ENCODE results near the gene DUS2. TPM values are rescaled to one million over a fixed set of nuclear protein-coding genes. Genes with fewer than 3 reads are reported as not detected.
A peak's percentile ranks its signal among the peaks of the same experiment; 100 is the strongest.
"Not testable (repeated sequence)": the region's sequence is repeated elsewhere in the genome, so short reads cannot be mapped to it uniquely, and the experiment has no call there.

Gene DUS2
- total RNA-seq, 1 experiment from 2014 or later: 19.9 TPM

DNA sequence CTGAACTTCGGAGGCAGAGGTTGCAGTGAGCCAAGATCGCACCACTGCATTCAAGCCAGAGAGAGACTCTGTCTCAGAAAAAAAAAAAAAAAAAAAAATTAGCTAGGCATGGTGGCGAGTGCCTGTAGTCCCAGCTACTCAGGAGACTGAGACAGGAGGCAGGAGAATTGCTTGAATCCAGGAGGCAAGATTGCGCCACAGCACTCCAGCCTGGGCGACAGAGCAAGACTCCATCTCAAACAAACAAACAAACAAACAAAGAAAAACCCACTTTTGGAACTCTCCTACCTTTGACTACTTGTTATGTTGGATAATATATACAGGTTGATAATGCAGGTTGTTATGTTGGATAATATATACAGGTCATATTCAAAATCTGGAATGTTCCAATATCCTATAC is 97.4 kb downstream of the DUS2 start:
- H4K20me1 ChIP-seq (ENCODE audit: low read length); H3K9me2 ChIP-seq (replicated peaks; ENCODE audit: low read length); H3K36me3 ChIP-seq (ENCODE audit: low read depth, low read length); CTCF ChIA-PET; H3F3A ChIP-seq (ENCODE audit: low read length, unreplicated experiment); H3K27me3 ChIP-seq (ENCODE audit: low read length); ATAC-seq; H3K9me3 ChIP-seq (ENCODE audit: low read length); intact Hi-C loops (cut with micrococcal nuclease); H3K27ac ChIP-seq (ENCODE audit: low read length); H3K79me2 ChIP-seq (ENCODE audit: low read length); DNase-seq; BruUV-seq (replicated peaks); H3K9ac ChIP-seq (ENCODE audit: low read length); H3K4me3 ChIP-seq (ENCODE audit: low read length); H2AFZ ChIP-seq (ENCODE audit: low read length); H3K4me1 ChIP-seq (ENCODE audit: insufficient read depth, low read length); H3K4me2 ChIP-seq (ENCODE audit: low read length); POLR2A ChIA-PET (ENCODE audit: unreplicated experiment): not testable (repeated sequence)

GRCh38 chr16:68126395-68126794 is 103.3 kb downstream of the DUS2 start:
- H3K4me3 ChIP-seq (ENCODE audit: low read length): no peak overlapping the region
- no peaks in the 10 kb centered on the region for H3K79me2 ChIP-seq (ENCODE audit: low read length)
- H3K4me2 ChIP-seq (ENCODE audit: low read length): no peak overlapping the region
- no peak overlapping the region for H3K9ac ChIP-seq (ENCODE audit: low read length)
- POLR2A ChIA-PET (ENCODE audit: unreplicated experiment): no interaction called here
- ATAC-seq: no peak
- no peaks in the 10 kb centered on the region for H3F3A ChIP-seq (ENCODE audit: low read length, unreplicated experiment)
- H3K9me2 ChIP-seq (replicated peaks; ENCODE audit: low read length): no peaks in the 10 kb centered on the region
- H4K20me1 ChIP-seq (ENCODE audit: low read length): no peaks in the 10 kb centered on the region
- no peaks in the 10 kb centered on the region for H3K9me3 ChIP-seq (ENCODE audit: low read length)
- intact Hi-C loops (cut with micrococcal nuclease): no loop called here
- peaks cover 16% of the 10 kb centered on the region for H3K4me1 ChIP-seq (ENCODE audit: insufficient read depth, low read length)
- no peak overlapping the region for H2AFZ ChIP-seq (ENCODE audit: low read length)
- BruUV-seq (replicated peaks): no TSS peak
- DNase-seq: no peak
- H3K36me3 ChIP-seq (ENCODE audit: low read depth, low read length): no peaks in the 10 kb centered on the region; the same call in 1 of the 2 replicates
- no peaks in the 10 kb centered on the region for H3K27me3 ChIP-seq (ENCODE audit: low read length)
- no peak for TF ChIP-seq EZH2 (IDR thresholded peaks at IDR 0.05; ENCODE audit: low read length, unreplicated experiment)
- TF ChIP-seq, protein P1, sequence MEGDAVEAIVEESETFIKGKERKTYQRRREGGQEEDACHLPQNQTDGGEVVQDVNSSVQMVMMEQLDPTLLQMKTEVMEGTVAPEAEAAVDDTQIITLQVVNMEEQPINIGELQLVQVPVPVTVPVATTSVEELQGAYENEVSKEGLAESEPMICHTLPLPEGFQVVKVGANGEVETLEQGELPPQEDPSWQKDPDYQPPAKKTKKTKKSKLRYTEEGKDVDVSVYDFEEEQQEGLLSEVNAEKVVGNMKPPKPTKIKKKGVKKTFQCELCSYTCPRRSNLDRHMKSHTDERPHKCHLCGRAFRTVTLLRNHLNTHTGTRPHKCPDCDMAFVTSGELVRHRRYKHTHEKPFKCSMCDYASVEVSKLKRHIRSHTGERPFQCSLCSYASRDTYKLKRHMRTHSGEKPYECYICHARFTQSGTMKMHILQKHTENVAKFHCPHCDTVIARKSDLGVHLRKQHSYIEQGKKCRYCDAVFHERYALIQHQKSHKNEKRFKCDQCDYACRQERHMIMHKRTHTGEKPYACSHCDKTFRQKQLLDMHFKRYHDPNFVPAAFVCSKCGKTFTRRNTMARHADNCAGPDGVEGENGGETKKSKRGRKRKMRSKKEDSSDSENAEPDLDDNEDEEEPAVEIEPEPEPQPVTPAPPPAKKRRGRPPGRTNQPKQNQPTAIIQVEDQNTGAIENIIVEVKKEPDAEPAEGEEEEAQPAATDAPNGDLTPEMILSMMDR (conservative IDR thresholded peaks at IDR 0.05; ENCODE audit: low read depth, low read length): no peak
- no peak for TF ChIP-seq EZH2phosphoT487 (IDR thresholded peaks at IDR 0.05; ENCODE audit: borderline replicate concordance, low read length)
- no peak overlapping the region for H3K27ac ChIP-seq (ENCODE audit: low read length)
- CTCF ChIA-PET: no interaction called here

GRCh38 chr16:68128577-68129305 is 105.7 kb downstream of the DUS2 start:
- H3K27ac ChIP-seq (ENCODE audit: low read length): peak overlapping the region; percentile 66
- TF ChIP-seq, protein P1 (conservative IDR thresholded peaks at IDR 0.05; ENCODE audit: low read depth, low read length): no peak
- TF ChIP-seq EZH2phosphoT487 (IDR thresholded peaks at IDR 0.05; ENCODE audit: borderline replicate concordance, low read length) (no peak), EZH2 (IDR thresholded peaks at IDR 0.05; ENCODE audit: low read length, unreplicated experiment) (no peak)
- H3K27me3 ChIP-seq (ENCODE audit: low read length): no peaks in the 10 kb centered on the region
- ATAC-seq (peak; percentile 37), DNase-seq (peak; percentile 15)
- ChIA-PET CTCF (interaction anchor here (1.4 kb wide), 1 partner anchor 35 kb away, joined by 3 read pairs; no protein-coding TSS in a partner anchor), POLR2A (ENCODE audit: unreplicated experiment) (no interaction called here)
- H3K4me1 ChIP-seq (ENCODE audit: insufficient read depth, low read length): peaks cover 16% of the 10 kb centered on the region
- H3K79me2 ChIP-seq (ENCODE audit: low read length): no peaks in the 10 kb centered on the region
- H2AFZ ChIP-seq (ENCODE audit: low read length): no peak overlapping the region
- H3K36me3 ChIP-seq (ENCODE audit: low read depth, low read length): no peaks in the 10 kb centered on the region; the same call in 1 of the 2 replicates
- H3K9me2 ChIP-seq (replicated peaks; ENCODE audit: low read length): no peaks in the 10 kb centered on the region
- no peaks in the 10 kb centered on the region for H3F3A ChIP-seq (ENCODE audit: low read length, unreplicated experiment)
- H3K4me2 ChIP-seq (ENCODE audit: low read length): peak overlapping the region; percentile 49
- H3K9ac ChIP-seq (ENCODE audit: low read length): no peak overlapping the region
- H4K20me1 ChIP-seq (ENCODE audit: low read length): no peaks in the 10 kb centered on the region
- H3K9me3 ChIP-seq (ENCODE audit: low read length): no peaks in the 10 kb centered on the region
- intact Hi-C loops (cut with micrococcal nuclease): no loop called here
- BruUV-seq (replicated peaks): no TSS peak
- no peak overlapping the region for H3K4me3 ChIP-seq (ENCODE audit: low read length)

Other genes with a start within 250 kb of the DUS2 start
- 5.5 and 7.7 TPM in 2 replicates for gene RANBP10, start 216.7 kb upstream of the DUS2 start, total RNA-seq (2014; rRNA removed)
- 0.44 and 0.86 TPM in 2 replicates for gene TSNAXIP1, start 216.4 kb upstream of the DUS2 start, total RNA-seq (2014; rRNA removed)
- gene THAP11, start 181.0 kb upstream of the DUS2 start, total RNA-seq (2014; rRNA removed): 39.1 and 39.8 TPM in 2 replicates
- 98.5 and 167 TPM in 2 replicates for gene NUTF2, start 176.4 kb upstream of the DUS2 start, total RNA-seq (2014; rRNA removed)
- gene CENPT, start 175.6 kb upstream of the DUS2 start, total RNA-seq (2014; rRNA removed): 31.8 and 35.1 TPM in 2 replicates
- 58.9 and 94.7 TPM in 2 replicates for gene EDC4, start 150.2 kb upstream of the DUS2 start, total RNA-seq (2014; rRNA removed)
- gene NRN1L, start 138.4 kb upstream of the DUS2 start, total RNA-seq (2014; rRNA removed): not detected in 2 replicates
- 6.6 and 8.3 TPM in 2 replicates for gene PSKH1, start 130.0 kb upstream of the DUS2 start, total RNA-seq (2014; rRNA removed)
- 0.98 and 1.6 TPM in 2 replicates for gene CTRL, start 91.4 kb upstream of the DUS2 start, total RNA-seq (2014; rRNA removed)
- 51.3 and 52.0 TPM in 2 replicates for gene PSMB10, start 86.4 kb upstream of the DUS2 start, total RNA-seq (2014; rRNA removed)
- 3.2 and 4.6 TPM in 2 replicates for gene LCAT, start 79.2 kb upstream of the DUS2 start, total RNA-seq (2014; rRNA removed)
- 29.3 and 33.2 TPM in 2 replicates for gene SLC12A4, start 54.6 kb upstream of the DUS2 start, total RNA-seq (2014; rRNA removed)
- not detected in 2 replicates for gene DPEP3, start 42.8 kb upstream of the DUS2 start, total RNA-seq (2014; rRNA removed)
- gene DPEP2, start 23.8 kb upstream of the DUS2 start, total RNA-seq (2014; rRNA removed): not detected in 2 replicates
- not detected in 2 replicates for gene DPEP2NB, start 7.4 kb upstream of the DUS2 start, total RNA-seq (2014; rRNA removed)
- gene DDX28, start 52 bp upstream of the DUS2 start, total RNA-seq (2014; rRNA removed): 13.4 and 16.6 TPM in 2 replicates
- gene NFATC3, start 62.1 kb downstream of the DUS2 start, total RNA-seq (2014; rRNA removed): 12.1 and 14.5 TPM in 2 replicates
- gene ESRP2, start 212.8 kb downstream of the DUS2 start, total RNA-seq (2014; rRNA removed): 46.9 and 48.1 TPM in 2 replicates
- 16.4 and 16.8 TPM in 2 replicates for gene PLA2G15, start 222.1 kb downstream of the DUS2 start, total RNA-seq (2014; rRNA removed)
- 22.2 and 24.7 TPM in 2 replicates for gene SLC7A6, start 241.2 kb downstream of the DUS2 start, total RNA-seq (2014; rRNA removed)